Activated CD8-positive, alpha-beta memory T cell treated with anti-CD3 and anti-CD28 coated beads for 1 hour (primary cell): ENCODE measurements around the gene PRR23B.
"Not testable (repeated sequence)": the region's sequence is repeated elsewhere in the genome, so short reads cannot be mapped to it uniquely, and the experiment has no call there.

Experiments
- DNase-seq, 2 donors: peaks; one replicate each; pipeline ENCODE4 v3.0.0-alpha.2; 2020; ENCODE audit warnings: low read depth in 1 of 2; ENCODE audit errors: extremely low read depth in 1 of 2

The PRR23B gene

DNA sequence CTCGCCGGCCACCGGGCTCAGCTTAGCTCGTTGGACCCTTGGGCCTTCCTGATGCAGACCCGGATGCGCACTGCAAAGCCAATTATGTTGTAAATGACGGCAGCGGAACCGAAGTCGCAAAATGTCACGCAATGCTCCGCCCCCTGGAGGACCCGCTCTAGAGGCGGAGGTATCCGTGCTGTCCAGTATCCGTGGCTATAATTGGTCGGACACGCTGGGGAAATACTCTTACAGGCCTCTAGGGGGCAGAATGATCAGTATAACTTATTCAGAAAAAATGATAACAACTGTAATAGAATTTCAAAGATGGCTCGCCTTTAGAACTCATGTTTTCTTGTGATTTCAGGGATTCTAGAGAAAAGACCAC is at the start of gene PRR23B:
PRR23B (minus strand) TSS at position 59 of the 367 bp plus-strand sequence. CDS start 265 bp downstream, outside the sequence.
- no peak for DNase-seq

DNA sequence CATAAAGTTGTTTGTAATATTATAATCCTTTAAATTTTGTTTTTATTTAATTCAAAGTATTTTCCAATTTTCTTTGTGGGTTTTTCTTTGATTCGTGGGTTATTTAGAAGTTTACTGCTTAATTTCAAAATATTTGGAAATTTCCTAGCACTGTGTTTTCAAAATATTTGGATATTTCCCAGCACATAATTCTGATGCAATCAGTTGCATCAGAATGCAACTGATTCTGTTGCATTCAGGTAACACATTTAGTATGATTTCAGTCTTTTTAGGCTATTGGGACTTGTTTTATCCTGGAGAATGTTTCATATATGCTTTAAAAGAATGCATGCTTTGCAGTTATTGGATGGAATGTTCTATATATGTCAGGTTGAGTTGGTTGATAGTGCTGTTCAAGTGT is 42.2 kb upstream of the PRR23B start:
- DNase-seq = no peak

DNA sequence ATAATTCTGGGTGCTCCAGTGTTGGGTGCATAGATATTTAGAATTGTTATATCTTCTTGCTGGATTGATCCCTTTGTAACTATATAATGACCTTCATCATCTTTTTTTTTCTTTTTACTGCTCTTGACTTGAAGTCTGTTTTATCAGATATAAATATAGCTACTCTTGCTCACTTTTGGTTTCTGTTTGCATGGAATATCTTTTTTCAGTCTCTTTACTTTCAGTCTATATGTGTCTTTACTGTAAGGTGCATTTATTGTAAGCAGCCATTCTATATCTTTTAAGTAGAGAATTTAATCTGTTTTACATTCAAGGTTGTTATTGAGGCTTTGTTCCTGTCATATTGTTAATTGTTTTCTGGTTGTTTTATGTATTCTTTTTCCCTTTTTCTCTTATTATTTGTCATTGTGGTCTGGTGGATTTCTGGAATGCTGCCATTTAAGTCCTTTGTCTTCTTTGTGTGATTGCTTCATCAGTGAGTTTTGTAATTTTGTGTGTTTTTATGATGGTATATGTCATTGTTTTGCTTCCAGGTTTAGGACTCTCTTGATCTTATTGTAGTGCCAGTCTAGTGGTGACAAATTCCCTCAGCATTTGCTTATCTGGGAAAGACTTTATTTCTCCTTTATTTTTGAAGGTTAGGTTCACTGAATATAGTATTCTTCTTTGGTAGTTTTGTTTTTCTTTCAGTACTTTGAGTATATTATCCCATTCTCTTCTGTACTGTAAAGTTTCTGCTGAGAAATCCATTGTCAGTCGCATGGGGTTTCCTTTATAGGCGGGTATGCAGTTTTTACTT is 32.3 kb upstream of the PRR23B start:
- no peak for DNase-seq

DNA sequence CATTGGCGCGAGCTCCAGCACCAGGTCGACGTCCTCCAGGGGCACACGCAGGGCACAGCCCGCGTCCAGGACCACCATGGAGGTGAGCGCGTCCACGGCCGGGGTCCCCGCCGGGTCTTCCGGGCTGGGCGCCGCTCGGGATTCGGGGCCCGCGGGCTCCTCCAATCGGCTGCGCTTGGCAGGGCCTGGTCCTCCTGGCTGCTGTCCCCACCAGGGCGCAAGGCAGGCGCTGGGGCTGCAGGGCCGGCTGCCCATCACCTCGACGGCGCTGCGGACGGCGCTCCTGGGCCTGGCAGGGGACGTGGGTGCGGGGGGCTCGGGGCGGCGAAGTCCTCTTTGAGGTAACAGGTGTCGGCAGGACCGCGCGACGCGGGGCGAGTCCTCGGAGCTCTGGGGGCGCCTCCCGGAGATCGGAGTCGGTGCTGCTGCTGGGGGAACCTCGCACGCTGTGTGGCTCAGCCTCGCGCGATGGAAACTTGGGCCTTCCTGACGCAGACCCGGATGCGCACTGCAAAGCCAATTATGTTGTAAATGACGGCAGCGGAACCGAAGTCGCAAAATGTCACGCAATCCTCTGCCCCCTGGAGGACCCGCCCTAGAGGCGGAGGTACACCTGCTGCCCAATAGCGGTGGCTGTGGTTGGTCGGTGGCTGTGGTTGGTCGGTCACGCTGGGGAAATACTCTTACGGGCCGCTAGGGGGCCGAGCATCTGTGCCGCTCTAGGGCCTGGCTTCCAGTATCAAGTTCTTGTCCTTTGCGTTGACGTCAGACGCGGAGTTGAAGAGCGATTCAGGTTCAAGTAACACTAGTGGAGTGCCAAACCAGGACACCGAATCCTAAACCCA is 23.9 kb upstream of the PRR23B start, which contains the start of gene PRR23C:
PRR23C (minus strand) TSS at position 527 of the 845 bp plus-strand sequence; CDS start at position 255, 272 bp downstream.
- DNase-seq = no peak

DNA sequence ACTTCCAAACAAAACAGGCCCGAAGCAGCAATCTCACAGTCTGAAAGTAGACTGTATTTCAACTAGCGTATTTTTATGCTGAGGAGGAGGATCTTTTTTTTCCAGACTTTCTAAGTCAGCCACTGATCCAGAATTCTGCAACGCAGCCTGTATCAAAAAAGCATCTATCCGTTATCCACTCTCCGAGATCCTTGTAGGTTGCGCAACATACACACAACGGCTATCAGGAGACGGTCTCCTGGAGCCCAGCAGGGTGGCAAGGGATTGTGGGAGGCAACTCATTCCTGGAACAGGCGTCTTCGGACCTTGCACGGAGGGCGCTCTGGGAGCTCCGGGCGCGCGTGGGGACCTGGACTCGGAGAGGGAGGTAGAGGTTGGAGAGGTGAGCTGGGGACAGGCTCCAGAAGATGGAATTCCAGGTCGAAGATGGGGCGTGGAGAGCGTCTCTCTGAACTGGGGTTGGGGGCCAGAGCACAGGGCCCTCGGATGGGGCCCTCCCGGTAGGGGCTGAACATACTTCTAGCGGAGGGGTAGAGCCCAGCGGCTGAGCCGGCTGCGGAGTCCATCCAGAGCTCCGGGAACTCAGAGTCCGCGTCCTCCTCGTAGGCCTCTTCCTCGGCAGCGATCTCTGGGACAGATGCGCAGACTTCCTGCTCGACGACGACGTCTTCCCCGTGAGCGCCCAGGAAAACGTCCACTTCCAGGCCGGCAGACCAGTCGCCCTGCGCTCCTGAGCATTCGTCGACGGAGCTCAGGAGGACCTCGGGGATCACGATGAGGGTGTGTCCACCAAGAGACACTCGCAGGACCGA is 23.0 kb upstream of the PRR23B start:
- DNase-seq = no peak

DNA sequence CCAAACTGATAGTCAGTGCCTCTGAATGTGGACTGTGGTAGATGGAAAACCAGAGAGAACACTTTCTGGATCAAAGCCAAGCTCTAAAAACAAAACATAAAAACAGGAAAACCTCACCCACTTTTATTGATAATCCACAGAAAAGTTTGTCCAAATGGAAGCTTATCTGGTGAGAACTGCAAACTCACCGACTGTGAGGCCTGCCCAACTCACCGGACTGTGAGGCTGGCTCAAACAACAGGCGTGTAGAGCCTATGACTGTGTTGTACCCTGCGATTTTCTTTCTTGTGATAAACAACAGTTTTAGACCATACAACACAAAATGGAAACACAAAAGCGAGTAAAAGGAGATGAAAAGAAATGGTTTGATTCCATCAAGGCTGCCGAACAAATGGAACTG is 16.8 kb upstream of the PRR23B start:
- DNase-seq = no peak

DNA sequence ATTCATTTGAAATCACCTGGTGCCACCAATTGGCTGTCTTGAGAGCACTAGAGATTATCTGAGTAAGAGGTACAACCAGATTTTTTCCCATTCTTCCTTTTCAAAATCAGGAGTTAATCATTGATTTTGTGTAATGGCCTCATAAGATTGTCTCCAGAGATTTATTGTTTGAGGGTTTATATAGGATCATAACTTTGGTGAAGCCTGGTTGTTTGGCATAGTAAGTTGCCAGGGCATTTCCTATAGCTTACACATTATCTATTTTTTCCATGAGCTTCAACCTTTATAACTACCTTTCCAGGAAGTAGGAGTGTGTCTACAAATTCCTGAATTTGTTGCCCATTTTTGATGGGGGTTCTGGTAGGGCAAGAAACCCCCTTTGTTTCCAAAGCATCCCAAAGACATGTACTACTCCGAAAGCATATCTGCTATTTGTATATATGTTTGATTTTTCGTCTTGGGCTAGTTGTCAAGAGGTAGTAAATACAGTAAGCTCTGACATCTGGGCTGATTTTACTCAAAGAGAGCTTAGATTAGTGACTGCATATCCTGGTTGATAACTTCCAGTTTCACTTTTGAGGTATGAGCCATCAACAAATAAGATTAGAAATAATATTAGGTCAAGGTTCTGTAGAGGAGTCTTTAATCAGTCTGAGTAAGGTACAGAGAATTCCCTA is 11.7 kb upstream of the PRR23B start:
- no peak for DNase-seq

DNA sequence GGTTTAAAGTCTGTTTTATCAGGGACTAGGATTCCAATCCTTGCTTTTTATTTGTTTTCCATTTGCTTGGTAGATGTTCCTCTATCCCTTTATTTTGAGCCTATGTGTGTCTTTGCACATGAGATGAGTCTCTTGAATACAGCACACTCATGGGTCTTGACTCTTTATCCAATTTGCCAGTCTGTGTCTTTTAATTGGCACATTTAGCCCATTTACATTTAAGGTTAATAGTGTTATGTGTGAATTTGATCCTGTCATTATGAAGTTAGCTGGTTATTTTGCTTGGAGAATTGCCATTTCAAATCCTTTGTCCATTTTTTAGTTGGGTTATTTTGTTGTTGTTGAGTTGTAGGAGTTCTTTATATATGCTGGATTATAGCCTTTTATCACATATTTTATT is 9.8 kb upstream of the PRR23B start:
- DNase-seq = not testable (repeated sequence)

DNA sequence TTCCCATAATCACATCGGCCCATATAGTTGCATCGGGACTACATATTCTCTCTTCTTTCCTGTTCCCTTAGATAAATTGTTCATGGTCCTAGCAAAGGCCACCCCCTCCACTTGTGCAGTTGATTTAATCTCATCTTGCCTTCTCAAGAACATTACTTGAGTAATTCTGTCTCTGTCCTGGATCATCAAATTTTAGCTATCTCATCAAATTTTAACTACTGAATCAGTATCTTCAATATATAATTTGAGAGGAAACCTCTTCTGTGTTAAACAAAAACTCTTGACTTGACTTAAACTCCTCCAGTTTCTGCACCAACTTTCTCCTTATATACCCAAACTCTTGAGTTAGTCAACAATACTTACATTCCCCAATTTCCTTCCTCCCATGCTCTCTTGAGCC is 4.2 kb upstream of the PRR23B start:
- DNase-seq = no peak

DNA sequence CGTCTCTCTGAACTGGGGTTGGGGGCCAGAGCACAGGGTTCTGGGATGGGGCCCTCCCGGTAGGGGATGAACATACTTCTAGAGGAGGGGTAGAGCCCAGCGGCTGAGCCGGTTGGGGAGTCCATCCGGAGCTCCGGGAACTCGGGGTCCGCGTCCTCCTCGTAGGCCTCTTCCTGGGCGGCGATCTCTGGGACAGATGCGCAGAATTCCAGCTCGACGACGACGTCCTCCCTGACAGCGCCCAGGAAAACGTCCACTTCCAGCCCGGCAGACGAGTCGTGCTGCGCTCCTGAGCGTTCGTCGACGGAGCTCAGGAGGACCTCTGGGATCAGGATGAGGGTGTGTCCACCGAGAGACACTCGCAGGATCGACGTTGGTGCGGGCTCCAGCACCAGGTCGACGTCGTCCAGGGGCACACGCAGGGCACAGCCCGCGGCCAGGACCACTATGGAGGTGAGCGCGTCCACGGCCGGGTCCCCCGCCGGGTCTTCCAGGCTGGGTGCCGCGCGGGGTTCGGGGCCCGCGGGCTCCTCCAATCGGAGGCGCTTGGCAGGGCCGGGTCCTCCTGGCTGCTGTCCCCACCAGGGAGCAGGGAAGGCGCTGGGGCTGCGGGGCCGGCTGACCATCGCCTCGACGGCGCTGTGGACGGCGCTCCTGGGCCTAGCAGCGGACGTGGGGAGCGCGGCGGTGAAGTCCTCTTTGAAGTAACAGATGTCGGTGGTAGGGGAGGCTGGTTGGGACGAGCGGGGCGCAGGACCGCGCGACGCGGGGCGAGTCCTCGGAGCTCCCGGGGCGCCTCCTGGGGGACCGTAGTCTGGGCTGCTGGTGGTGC is 474 bp downstream of the PRR23B start:
- DNase-seq = no peak

DNA sequence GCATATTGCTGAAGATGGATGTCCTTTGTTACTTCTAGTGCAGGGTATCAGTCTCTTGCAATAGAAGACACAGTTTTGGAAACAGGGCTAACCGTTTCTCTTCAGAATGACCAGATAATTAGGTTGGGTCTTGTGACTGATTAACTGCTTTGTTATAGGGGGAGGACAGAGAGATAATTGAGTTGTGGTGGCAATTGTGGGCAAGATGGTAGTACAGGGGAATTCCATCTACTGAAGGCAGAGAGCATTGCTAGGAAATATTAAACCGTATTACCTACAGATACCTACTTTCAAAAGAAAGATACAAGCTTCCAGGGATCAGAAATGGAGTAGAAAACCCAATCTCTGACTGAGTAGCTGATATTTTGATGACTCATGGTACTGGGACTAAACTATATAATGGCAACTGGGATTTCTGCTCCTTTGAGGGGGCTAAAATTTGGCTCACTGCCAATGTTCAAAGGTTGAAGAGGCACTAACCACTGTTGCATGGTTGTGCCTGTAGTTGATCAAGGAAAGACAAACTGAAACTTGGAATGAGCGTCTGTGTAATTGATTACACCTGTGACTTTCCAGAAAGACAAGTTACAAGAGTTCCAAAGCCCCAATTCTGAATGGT is 4.2 kb downstream of the PRR23B start:
- no peak for DNase-seq

DNA sequence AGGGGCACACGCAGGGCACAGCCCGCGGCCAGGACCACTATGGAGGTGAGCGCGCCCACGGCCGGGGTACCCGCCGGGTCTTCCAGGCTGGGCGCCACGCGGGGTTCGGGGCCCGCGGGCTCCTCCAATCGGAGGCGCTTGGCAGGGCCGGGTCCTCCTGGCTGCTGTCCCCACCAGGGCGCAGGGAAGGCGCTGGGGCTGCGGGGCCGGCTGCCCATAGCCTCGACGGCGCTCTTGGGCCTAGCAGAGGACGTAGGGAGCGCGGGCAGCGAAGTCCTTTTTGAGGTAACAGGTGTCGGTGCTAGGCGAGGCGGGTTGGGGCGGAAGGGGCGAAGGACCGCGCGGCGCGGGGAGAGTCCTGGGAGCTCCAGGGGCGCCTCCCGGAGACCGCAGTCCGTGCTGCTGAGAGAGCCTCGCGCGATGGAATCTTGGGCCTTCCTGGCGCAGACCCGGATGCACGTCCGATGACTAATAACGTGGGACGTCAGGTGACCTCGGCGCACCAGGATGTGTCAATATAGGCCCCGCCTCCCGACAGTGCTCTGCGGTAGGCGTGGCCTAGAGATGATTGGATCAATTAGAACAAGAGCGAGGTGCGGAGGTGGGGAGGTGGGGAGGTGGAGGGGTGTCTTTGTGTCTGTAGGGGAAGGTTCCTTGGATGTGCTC is 14.5 kb downstream of the PRR23B start, which contains the start of gene PRR23A:
PRR23A (minus strand) TSS at position 218 of the 666 bp plus-strand sequence; CDS start at position 218, 0 bp downstream.
- DNase-seq = no peak

DNA sequence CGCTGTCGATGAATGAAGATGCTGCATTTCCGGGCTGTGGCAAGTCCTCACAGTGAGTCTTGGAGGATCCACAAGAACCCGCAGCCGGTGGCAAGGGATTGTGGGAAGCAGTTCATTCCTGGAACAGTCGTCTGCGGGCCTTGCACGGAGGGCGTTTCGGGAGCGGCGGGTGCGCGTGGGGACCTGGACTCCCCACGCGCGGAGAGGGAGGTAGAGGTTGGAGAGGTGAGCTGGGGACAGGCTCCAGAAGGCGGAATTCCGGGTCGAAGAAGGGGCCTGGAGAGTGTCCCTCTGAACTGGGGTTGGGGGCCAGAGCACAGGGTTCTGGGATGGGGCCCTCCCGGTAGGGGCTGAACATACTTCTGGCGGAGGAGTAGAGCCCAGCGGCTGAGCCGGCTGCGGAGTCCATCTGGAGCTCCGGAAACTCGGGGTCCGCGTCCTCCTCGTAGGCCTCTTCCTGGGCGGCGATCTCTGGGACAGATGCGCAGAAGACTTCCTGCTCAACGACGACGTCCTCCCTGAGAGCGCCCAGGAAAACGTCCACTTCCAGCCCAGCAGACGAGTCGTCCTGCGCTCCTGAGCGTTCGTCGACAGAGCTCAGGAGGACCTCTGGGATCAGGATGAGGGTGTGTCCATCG is 15.3 kb downstream of the PRR23B start:
- no peak for DNase-seq

DNA sequence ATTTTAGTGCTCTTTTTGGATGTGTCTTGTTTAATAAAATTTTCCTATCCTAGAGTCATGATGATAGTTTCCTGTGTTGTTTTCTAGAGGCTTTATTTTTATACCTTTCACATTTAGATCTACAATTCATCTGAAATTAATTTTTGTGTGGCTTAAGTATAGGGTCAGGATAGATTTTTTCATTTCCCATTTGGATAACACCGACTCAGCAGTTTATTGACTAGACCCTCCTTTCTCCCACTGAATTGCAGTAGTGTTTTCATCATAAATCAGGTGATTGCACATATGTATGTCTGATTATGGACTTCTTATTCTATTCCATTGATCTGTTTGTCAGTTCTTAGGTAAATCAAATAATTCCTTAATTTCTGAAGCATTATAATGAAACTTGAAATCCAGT is 25.0 kb downstream of the PRR23B start:
- no peak for DNase-seq

DNA sequence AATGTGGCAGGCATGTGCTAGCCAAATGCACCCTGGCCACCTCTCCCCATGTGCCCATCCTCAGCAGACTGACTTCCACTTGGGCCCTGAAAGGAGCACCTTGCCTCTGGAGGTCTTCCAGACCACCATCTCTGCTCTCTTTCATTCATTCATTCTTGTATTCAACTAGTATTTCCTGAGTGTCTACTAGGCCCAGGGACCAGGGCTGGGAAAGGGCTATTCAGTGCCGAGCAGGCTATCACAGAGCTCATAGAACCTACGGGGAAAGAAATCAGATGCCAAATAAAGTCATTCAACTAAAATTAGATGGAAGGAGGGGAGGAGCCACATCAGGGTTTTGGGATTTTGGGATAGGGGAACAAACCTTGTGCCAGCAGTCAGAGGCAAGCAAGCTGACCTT is 33.5 kb downstream of the PRR23B start:
- DNase-seq = no peak

DNA sequence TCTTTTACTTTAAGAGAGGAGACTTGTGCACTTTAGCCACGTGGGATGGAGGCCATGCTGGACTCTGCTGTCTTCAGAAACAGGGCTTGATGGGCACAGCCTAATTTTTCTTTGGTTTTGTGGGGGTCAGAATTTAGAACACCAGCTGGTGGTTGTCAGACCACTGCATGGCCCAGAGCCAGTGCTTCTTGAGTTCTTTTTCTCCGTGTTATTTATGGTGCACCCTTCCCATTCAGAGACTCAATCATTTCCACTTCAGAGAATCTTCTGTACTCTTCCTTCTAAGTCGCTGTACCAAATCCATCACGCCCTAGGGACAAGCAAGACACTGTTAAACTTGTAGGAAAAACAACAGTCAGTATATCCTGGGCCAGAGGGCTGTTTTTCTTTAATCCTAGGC is 34.8 kb downstream of the PRR23B start:
- no peak for DNase-seq

DNA sequence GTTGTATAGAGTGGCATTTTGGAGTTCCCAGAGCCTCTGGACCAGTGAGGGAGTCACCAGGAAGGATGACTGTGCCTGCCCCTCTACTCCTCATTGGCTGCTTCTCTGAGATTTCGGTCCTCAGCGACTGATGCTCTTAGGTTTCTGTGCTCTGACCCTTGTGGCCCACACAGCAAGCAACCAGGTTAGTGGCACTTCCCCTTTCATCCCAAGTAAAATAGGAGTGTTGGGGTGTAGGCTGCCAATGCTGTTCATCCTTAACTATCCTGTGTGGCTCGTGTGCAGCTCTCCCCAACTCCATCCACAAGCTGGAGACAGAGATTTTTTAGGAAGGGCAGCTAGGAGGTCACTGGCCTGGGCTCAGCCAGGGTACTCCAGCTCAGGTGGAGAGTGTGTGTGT is 35.9 kb downstream of the PRR23B start:
- DNase-seq = no peak

DNA sequence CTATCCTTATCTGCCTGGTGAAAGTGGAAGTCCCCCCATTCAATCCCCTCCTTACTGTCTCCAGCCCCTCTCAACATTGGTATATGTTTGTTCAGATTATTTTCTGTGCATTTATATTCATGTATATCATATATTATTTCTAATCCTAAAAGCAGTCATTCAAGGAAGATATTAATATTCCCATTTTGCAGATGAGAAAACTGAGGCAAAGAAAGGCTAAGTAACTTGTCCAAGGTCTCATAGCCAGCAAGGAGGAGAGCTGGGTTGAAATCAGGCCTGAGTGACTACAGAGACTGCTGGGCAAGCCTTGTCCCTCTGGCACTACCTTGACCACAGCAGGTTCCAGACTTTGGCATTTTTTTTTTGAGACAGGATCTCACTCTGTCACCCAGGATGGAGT is 44.7 kb downstream of the PRR23B start:
- DNase-seq = no peak
